ENCODE measurements around the gene RNU6-9.
"Not testable (repeated sequence)": the region's sequence is repeated elsewhere in the genome, so short reads cannot be mapped to it uniquely, and the experiment has no call there.

The RNU6-9 gene

DNA sequence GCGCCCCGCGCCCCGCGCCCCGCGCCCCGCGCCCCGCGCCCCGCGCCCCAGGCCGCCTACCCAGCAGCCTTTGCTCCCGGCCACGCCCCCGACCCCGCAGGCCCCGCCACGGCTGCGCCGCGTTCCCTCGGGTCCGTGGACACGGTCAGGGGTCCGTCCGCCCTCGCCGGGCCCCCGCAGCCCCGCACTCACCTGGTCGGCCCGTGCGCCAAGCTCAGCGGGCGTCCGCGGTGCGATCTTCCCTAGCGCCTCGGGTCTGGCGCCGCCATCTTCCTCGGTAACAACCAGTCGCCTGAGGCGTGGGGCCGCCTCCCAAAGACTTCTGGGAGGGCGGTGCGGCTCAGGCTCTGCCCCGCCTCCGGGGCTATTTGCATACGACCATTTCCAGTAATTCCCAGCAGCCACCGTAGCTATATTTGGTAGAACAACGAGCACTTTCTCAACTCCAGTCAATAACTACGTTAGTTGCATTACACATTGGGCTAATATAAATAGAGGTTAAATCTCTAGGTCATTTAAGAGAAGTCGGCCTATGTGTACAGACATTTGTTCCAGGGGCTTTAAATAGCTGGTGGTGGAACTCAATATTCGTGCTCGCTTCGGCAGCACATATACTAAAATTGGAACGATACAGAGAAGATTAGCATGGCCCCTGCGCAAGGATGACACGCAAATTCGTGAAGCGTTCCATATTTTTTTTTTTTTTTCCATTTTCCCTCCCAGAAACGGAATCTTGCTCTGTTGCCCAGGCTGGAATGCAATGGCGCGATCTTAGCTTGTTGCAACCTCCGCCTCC is at the start of gene RNU6-9, which contains the start of gene MED16:
RNU6-9 (plus strand) TSS at position 591 of the 796 bp plus-strand sequence.
MED16 (minus strand) TSS at position 294 of the 796 bp plus-strand sequence. CDS start 2,056 bp downstream, outside the sequence.
- DNase-seq (ENCODE audit: low read depth, low spot score), result peak; percentile 59

DNA sequence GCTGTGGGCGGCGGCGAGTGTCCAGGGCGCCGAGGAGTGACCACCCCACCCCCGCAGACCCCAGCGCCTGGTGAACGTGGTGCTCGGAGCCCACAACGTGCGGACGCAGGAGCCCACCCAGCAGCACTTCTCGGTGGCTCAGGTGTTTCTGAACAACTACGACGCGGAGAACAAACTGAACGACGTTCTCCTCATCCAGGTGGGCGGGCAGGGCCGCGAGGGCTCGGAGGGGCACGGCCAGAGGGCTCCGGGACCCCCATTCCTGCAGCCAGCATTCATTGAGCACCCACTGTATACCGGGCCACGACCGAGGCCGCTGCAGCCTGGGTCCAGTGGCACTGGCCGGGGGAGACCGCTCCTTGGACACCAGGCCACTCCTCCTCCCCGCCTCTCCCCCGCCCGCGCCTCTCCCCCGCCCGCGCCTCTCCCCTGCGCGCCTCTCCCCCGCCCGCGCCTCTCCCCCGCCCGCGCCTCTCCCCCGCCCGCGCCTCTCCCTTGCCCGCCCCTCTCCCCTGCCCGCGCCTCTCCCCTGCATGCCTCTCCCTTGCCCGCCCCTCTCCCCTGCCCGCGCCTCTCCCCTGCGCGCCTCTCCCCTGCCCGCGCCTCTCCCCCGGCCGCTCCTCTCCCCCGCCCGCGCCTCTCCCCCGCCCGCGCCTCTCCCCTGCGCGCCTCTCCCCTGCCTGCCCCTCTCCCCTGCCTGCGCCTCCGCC is 49.3 kb upstream of the RNU6-9 start:
- DNase-seq (ENCODE audit: low read depth, low spot score), result no peak
- H3K27ac ChIP-seq, result no peak overlapping the region

More for the DNA sequence above, at the start of gene RNU6-9, which contains the start of gene MED16:
- H3K27ac ChIP-seq, result peak within 1 kb of the TSS; percentile 75

DNA sequence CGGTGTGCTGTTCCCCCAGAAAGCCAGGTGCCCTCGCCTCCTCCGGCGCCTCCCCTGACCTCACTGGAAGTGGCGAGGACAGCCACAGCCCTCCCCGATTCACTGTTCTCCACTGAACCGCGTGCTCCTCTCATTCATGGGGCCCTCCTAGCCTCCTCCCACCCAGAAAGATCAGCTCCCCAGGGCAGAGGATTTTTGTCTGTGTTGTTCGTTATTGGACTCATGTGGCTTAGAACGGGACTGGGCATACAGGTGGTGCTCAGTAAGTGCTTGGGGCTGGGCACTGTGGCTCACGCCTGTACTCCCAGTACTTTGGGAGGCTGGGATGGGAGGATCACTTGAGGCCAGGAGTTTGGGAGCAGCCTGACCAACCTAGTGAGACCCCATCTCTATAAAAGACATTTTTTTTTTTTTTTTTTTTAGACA is 48.7 kb upstream of the RNU6-9 start:
- H3K27ac ChIP-seq, result no peak overlapping the region
- no peak for DNase-seq (ENCODE audit: low read depth, low spot score)

DNA sequence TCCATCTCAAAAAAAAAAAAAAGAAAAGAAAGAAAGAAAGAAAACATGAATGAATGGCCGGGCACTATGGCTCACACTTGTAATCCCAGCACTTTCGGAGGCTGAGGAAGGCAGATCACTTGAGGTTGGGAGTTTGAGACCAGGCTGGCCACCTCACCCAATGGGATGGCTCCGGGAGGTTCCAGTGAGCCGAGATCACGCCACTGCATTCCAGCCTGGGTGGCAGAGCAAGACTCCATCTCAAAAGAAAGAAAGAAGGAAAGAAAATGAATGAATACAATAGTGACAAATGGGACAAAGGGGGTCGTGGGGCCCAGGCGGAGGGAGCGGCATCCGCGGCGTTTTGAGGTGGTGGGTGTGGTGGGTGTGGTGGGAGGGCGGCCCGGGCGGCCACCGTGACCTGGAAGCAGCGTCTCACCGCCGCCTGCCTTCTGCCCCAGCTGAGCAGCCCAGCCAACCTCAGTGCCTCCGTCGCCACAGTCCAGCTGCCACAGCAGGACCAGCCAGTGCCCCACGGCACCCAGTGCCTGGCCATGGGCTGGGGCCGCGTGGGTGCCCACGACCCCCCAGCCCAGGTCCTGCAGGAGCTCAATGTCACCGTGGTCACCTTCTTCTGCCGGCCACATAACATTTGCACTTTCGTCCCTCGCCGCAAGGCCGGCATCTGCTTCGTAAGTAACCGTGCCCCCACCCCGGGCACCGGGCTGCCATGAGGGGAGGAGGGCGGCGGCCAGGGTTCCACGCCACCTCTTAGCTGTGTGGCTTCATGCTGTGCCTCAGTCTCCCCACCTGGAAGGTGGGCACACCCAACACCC is 47.4 kb upstream of the RNU6-9 start:
- no peak for DNase-seq (ENCODE audit: low read depth, low spot score)

DNA sequence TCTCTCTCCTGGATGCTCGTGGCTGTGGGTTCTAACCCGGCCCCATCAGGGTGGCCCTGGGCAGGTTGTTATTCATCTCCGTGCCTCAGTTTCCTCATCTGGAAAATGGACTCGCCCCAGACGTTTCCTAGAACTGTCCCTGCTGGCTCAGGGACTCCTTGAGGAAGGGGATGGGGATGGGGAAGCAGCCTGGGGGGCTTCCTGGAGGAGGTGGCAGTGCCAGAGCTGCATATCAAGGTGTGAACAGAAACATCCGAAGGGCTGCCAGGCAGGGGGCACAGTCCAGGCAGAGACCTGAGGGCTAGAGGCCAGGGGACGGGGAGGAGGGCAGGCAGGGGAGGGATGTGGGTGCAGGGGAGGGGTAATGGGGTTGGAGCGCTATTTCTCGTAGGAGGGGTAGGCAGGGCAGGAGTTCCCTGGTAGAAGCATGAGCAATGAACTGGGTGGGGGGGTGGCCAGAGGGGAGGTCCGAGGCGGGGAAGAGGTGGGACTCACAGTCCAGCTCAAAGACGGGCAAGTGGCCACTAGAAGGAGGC is 44.8 kb upstream of the RNU6-9 start:
- DNase-seq (ENCODE audit: low read depth, low spot score), result no peak
- H3K27ac ChIP-seq, result no peak overlapping the region

More for the DNA sequence above, 47.4 kb upstream of the RNU6-9 start:
- H3K27ac ChIP-seq, result no peak overlapping the region

DNA sequence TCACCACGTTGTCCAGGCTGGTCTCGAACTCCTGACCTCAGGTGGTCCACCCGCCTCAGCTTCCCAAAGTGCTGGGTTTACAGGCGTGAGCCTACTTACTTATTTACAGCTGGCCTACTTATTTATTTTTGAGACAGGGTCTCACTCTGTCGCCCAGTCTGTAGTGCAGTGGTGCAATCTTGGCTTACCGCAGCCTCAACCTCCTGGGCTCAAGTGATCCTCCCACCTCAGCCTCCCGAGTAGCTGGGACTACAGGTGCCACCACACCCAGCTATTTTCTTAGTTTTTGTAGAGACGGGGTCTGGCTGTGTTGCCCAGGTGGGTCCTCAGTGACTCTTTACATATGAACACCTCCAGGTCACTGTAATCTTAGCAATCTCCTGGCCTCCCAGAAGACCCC is 44.1 kb upstream of the RNU6-9 start:
- DNase-seq (ENCODE audit: low read depth, low spot score); H3K27ac ChIP-seq: not testable (repeated sequence)

DNA sequence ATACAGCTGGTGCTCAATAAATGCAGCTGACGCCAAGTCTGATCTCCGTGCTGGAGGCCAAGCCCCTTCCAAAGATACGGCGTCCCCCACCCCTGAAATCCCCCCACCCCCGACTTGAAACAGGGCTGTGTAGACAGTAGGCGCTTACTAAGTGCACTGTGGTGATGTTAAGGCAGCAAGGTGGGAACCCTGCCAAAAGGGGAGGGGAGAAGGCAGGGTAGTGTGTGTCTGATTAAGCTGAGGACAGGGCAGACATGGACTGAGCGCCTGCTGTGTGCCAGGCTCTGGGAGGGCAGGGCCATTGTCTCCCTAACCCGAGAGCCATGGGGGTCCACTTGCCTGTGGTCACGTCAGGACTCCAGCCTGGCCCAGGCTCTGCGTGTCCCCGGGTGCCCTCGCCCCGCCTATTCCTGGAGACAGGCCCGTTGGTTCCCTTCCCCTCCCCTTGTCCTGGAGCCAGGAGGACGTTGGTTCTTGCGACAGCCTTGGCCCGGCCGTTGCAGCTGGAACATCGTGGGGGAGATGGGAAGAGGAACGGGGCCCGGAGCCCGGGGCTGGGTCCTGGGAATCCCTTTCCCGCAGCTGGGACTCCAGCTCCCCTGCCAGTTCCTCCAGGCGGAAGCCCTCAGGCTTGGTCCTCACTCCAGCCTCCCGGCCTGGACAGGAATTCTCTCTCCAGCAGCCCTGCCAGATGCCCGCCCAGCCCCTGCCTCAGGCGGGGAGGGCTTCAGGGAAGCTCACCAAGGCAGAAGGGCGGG is 42.9 kb upstream of the RNU6-9 start:
- no peak for DNase-seq (ENCODE audit: low read depth, low spot score)
- no peak overlapping the region for H3K27ac ChIP-seq

DNA sequence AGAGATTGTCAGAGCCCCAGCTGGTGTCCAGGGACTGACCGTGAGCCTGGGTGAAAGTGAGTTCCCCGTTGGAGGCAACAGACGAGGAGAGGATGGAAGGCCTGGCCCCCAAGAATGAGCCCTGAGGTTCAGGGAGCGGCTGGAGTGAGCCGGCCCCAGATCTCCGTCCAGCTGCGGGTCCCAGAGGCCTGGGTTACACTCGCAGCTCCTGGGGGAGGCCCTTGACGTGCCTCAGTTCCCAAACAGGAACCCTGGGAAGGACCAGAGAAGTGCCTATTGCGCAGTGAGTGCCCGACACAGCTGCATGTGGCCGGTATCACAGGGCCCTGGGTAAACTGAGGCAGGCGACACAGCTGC is 42.3 kb upstream of the RNU6-9 start:
- DNase-seq (ENCODE audit: low read depth, low spot score), result no peak
- H3K27ac ChIP-seq, result no peak overlapping the region

DNA sequence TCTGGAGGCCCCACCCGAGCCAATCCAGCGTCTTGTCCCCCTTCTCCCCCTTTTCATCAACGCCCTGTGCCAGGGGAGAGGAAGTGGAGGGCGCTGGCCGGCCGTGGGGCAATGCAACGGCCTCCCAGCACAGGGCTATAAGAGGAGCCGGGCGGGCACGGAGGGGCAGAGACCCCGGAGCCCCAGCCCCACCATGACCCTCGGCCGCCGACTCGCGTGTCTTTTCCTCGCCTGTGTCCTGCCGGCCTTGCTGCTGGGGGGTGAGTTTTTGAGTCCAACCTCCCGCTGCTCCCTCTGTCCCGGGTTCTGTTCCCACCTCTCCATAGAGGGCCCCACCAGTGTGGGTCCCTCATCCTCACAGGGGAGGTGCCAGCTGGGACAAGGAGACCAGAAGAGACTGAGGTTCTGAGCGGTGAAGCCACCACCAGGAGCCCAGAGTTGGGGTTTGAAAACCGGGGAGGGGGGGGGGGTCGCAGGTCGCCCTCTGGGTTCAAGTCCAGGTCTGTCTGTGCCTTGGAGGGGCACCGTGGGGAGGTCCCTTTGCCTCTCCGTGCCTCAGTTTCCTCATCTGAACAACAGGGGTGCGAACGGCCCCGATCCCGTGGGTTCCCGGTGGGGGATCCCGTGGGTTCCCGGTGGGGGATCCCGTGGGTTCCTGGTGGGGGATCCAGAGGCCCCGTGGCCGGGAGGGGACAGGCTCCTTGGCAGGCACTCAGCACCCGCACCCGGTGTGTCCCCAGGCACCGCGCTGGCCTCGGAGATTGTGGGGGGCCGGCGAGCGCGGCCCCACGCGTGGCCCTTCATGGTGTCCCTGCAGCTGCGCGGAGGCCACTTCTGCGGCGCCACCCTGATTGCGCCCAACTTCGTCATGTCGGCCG is 40.9 kb upstream of the RNU6-9 start, which contains the start of gene ELANE:
ELANE (plus strand) TSS at position 168 of the 878 bp plus-strand sequence; CDS start at position 194, 26 bp downstream.
- no peak for DNase-seq (ENCODE audit: low read depth, low spot score)
- H3K27ac ChIP-seq, result no peak within 1 kb of the TSS

DNA sequence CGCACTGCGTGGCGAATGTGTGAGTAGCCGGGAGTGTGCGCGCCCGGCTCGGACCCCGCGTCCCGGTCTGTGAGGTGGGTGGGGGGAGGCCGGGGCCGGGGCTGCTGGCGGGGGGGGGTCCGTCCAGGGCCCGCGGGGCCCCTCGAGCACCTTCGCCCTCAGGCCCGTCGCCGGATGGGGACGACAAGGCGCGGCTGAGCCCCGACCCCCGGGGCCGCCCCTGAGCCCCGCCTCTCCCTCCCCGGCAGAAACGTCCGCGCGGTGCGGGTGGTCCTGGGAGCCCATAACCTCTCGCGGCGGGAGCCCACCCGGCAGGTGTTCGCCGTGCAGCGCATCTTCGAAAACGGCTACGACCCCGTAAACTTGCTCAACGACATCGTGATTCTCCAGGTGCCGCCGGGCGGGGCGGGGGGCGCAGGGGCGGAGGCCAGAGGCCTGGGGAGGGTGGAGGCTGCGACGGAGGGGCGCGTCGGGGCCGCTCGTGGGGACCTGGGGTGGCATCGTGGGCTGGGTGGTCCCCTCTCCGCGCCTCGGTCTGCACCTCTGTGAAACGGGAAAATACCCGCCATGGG is 40.2 kb upstream of the RNU6-9 start:
- no peak overlapping the region for H3K27ac ChIP-seq
- no peak for DNase-seq (ENCODE audit: low read depth, low spot score)

DNA sequence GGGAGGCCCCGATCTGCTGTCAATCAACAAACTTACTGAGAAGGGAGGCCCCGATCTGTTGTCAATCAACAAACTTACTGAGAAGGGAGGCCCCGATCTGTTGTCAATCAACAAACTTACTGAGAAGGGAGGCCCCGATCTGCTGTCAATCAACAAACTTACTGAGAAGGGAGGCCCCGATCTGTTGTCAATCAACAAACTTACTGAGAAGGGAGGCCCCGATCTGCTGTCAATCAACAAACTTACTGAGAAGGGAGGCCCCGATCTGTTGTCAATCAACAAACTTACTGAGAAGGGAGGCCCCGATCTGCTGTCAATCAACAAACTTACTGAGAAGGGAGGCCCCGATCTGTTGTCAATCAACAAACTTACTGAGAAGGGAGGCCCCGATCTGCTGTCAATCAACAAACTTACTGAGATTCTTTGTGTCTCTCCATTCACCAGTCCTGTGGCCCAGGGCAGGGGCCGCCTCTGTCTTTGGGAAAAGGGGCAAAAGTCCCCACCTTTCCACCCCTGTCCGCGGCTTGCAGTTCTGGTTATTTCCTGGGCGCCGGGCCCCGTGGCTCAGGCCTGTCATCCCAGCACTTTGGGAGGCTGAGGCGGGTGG is 39.6 kb upstream of the RNU6-9 start:
- H3K27ac ChIP-seq; DNase-seq (ENCODE audit: low read depth, low spot score): not testable (repeated sequence)

DNA sequence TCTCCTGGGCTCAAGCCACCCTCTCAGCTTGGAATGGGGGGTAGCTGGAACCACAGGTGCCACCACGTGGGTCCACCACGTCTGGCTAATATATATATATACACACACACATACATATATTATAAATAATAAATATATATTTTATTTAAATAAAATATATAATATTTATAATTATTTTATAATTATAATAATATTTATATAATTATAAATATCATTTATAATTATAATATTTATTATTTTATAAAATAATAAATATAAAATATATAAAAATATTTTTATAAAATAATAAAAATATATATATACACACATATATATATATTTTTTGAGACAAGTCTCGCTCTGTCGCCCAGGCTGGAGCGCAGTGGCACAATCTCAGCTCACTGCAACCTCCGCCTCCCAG is 38.7 kb upstream of the RNU6-9 start:
- H3K27ac ChIP-seq, result no peak overlapping the region
- DNase-seq (ENCODE audit: low read depth, low spot score), result no peak

DNA sequence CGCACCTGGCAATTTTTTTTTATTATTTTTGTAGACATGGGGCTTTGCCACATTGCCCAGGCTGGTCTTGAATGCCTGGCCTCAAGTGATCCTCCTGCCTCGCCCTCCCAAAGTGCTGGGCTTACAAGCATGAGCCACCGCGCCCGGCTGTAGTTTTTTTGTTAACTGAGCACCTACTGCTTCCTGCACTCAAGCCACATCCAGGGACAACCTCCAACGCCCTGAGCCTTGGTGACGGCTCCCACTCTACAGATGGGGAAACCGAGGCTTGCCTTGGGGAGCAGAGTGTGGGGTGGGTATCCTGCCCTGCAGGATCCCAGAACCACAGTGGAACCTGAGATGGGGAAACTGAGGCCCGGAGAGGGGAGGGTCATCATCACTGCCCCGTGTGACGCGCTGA is 38.1 kb upstream of the RNU6-9 start:
- H3K27ac ChIP-seq, result no peak overlapping the region
- no peak for DNase-seq (ENCODE audit: low read depth, low spot score)

DNA sequence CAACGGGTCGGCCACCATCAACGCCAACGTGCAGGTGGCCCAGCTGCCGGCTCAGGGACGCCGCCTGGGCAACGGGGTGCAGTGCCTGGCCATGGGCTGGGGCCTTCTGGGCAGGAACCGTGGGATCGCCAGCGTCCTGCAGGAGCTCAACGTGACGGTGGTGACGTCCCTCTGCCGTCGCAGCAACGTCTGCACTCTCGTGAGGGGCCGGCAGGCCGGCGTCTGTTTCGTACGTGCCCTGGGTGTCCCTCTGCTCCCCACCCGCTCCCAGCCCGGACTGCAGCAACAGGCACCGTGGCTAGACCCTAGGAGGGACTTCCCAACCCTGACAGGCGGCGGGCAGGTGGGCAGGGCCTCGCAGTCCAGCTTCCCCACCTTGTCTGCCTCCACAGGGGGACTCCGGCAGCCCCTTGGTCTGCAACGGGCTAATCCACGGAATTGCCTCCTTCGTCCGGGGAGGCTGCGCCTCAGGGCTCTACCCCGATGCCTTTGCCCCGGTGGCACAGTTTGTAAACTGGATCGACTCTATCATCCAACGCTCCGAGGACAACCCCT is 37.6 kb upstream of the RNU6-9 start:
- H3K27ac ChIP-seq, result no peak overlapping the region
- DNase-seq (ENCODE audit: low read depth, low spot score), result no peak

DNA sequence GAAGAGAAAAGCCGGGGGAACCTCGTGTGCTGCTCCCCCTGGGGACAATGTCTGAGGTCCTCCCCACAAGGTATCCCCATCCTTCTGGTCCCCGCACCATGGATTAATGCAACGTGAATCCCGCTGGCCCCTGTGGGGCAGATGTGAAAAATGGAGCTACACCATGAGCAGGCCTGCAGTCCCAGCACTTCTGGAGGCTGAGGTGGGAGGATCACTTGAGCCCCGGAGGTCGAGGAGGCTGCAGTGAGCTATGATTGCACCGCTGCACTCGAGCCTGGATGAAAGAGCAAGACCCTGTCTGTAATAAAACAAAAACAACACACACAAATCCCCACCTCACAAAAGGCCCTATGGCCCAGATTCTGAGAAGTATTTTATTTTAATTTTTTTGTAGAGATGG is 35.0 kb upstream of the RNU6-9 start:
- no peak overlapping the region for H3K27ac ChIP-seq
- no peak for DNase-seq (ENCODE audit: low read depth, low spot score)

DNA sequence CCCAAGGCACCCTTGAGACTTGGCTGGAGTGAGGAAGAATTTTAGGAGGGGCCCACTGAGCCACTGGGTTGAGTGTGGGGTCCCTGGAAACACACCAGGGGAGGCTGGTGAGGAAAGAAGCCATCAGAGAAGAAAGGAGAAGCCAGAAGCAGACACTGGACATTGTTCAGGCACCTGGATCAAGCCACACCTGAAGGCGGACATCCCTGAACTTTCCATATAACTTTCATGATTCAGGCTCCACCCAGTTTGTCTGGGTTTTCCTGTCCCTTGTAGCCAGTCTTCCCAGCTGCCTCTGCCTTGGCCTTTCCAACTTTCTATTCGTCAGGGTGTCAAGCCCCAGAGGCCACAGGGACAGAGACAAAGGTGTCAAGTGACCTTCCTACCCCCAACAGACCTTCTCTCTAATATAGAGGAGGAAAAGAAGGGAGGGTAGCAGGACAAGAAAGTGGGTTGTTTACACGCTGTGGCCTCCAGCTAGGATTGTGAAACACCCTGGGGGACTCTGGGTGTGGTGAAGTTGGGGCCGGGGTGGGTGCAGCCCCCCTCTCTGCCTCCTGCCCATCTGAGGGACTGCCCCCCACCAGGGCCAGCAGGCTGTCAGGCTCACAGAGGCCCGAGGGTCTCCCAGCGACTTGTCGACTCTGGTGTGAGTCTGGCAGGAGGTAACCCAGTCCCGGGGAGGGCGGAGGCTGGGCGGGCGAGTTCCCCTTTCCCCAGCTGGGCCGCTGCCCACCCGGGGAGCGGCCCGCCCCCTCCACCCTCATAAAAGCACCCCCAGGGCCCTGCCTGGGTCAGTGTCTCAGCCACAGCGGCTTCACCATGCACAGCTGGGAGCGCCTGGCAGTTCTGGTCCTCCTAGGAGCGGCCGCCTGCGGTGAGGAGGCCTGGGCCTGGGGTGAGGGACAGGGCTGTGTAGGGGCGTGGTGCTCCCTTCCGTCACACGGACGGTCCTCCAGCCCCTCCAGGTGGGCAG is 34.1 kb upstream of the RNU6-9 start, which contains the start of gene CFD:
CFD (plus strand) TSS at position 797 of the 976 bp plus-strand sequence; CDS start at position 823, 26 bp downstream.
- no peak for DNase-seq (ENCODE audit: low read depth, low spot score)
- no peak within 1 kb of the TSS for H3K27ac ChIP-seq

Measured in epithelial cell of prostate (primary cell).